22Rv1 (cell line): ENCODE results near the gene FAM204A.
A peak's percentile ranks its signal among the peaks of the same experiment; 100 is the strongest.

ENCODE experiments used
- H3K27ac ChIP-seq: fragments of 450-650 bp; 2 replicates; pipeline ENCODE4 v1.5.1; 2017
- CTCF ChIP-seq: fragments of 450-650 bp; IDR thresholded peaks from 2 replicates; pipeline ENCODE4 v1.5.1; 2017; ENCODE audit warnings: mild to moderate bottlenecking
- ZFX ChIP-seq: fragments of 450-650 bp; IDR thresholded peaks from 2 replicates; pipeline ENCODE4 v1.6.1; 2017; ENCODE audit warnings: antibody characterized with exemption, borderline replicate concordance

The FAM204A gene

GRCh38 chr10:118343549-118343948 is 1.4 kb upstream of the FAM204A start:
- no peak overlapping the region for H3K27ac ChIP-seq
- no peak for TF ChIP-seq CTCF
- TF ChIP-seq ZFX, result no peak

GRCh38 chr10:118343115-118343514 is 991 bp upstream of the FAM204A start:
- TF ChIP-seq ZFX (no peak), CTCF (no peak)
- no peak overlapping the region for H3K27ac ChIP-seq

GRCh38 chr10:118342638-118343020 is 505 bp upstream of the FAM204A start:
- H3K27ac ChIP-seq, result peak overlapping the region; percentile 63

GRCh38 chr10:118340486-118340885 is 1.6 kb downstream of the FAM204A start:
- TF ChIP-seq ZFX (no peak), CTCF (no peak)
- H3K27ac ChIP-seq, result no peak overlapping the region

More at GRCh38 chr10:118342638-118343020, 505 bp upstream of the FAM204A start:
- no peak for TF ChIP-seq CTCF
- no peak for TF ChIP-seq ZFX

- no peak for TF ChIP-seq CTCF
- no peak for TF ChIP-seq ZFX
- no peak overlapping the region for H3K27ac ChIP-seq
These were observed 3.0 kb downstream of the FAM204A start for GRCh38 chr10:118339111-118339510.

DNA sequence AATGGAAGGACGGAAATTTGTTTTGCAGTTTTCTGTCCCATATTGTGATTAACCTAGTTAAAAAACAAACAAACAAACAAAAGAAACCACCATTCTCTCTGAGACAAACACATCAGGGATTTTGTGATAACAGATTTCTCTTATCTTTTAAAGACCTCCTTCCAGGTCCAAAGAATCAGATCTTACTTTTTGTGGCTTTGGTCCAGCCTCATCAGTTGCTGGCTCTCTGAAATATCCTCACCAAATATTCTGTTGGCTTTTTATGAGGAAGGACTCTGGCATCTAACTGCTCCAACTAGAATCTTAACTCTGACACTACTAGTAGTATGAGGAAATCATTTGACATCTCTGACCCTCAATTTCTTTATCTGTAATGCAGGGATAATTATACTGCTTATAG is 4.8 kb downstream of the FAM204A start:
- TF ChIP-seq ZFX (no peak), CTCF (no peak)
- H3K27ac ChIP-seq, result no peak overlapping the region

- H3K27ac ChIP-seq, result peak overlapping the region; percentile 19
- TF ChIP-seq ZFX (no peak), CTCF (no peak)
These were observed 8.3 kb downstream of the FAM204A start for GRCh38 chr10:118333871-118334270.
